ENCODE data around the gene HTR1D.

The HTR1D gene

GRCh38 chr1:23247276-23247675 lies 30.0 kb upstream of the HTR1D start:
- no peaks in the 10 kb centered on the region for H3K9me3 ChIP-seq
- H3K36me3 ChIP-seq, result no peaks in the 10 kb centered on the region
- no peak for TF ChIP-seq CTCF (IDR thresholded peaks at IDR 0.05; ENCODE audit: low read depth, low read length)
- no peaks in the 10 kb centered on the region for H3K4me1 ChIP-seq
- no peaks in the 10 kb centered on the region for H3K27me3 ChIP-seq
- DNase-seq, result no peak
- no peak overlapping the region for H3K4me3 ChIP-seq (ENCODE audit: low read depth, low read length)

- H3K36me3 ChIP-seq, result no peaks in the 10 kb centered on the region
- H3K9me3 ChIP-seq, result no peaks in the 10 kb centered on the region
- no peak for TF ChIP-seq CTCF (IDR thresholded peaks at IDR 0.05; ENCODE audit: low read depth, low read length)
- no peak overlapping the region for H3K4me3 ChIP-seq (ENCODE audit: low read depth, low read length)
- no peaks in the 10 kb centered on the region for H3K27me3 ChIP-seq
- no peak for DNase-seq
- H3K4me1 ChIP-seq, result no peaks in the 10 kb centered on the region
Observed at GRCh38 chr1:23246274-23246673, 29.0 kb upstream of the HTR1D start.

GRCh38 chr1:23244256-23244761 lies 27.0 kb upstream of the HTR1D start:
- Histone ChIP-seq H3K36me3 (no peaks in the 10 kb centered on the region), H3K4me3 (ENCODE audit: low read depth, low read length) (no peak overlapping the region), H3K27me3 (no peaks in the 10 kb centered on the region), H3K9me3 (no peaks in the 10 kb centered on the region), H3K4me1 (no peaks in the 10 kb centered on the region)
- no peak for DNase-seq
- TF ChIP-seq CTCF (IDR thresholded peaks at IDR 0.05; ENCODE audit: low read depth, low read length), result no peak

GRCh38 chr1:23242414-23242813 lies 25.1 kb upstream of the HTR1D start:
- Histone ChIP-seq H3K36me3 (no peaks in the 10 kb centered on the region), H3K4me3 (ENCODE audit: low read depth, low read length) (no peak overlapping the region), H3K9me3 (no peaks in the 10 kb centered on the region), H3K27me3 (no peaks in the 10 kb centered on the region), H3K4me1 (no peaks in the 10 kb centered on the region)
- no peak for DNase-seq
- no peak for TF ChIP-seq CTCF (IDR thresholded peaks at IDR 0.05; ENCODE audit: low read depth, low read length)

GRCh38 chr1:23239638-23240295 lies 22.5 kb upstream of the HTR1D start:
- H3K36me3 ChIP-seq, result no peaks in the 10 kb centered on the region
- no peaks in the 10 kb centered on the region for H3K4me1 ChIP-seq
- no peak overlapping the region for H3K4me3 ChIP-seq (ENCODE audit: low read depth, low read length)
- H3K9me3 ChIP-seq, result no peaks in the 10 kb centered on the region
- H3K27me3 ChIP-seq, result no peaks in the 10 kb centered on the region
- TF ChIP-seq CTCF (IDR thresholded peaks at IDR 0.05; ENCODE audit: low read depth, low read length), result no peak
- DNase-seq, result no peak

- H3K4me1 ChIP-seq, result no peaks in the 10 kb centered on the region
- no peaks in the 10 kb centered on the region for H3K9me3 ChIP-seq
- H3K36me3 ChIP-seq, result no peaks in the 10 kb centered on the region
- H3K27me3 ChIP-seq, result no peaks in the 10 kb centered on the region
- no peak overlapping the region for H3K4me3 ChIP-seq (ENCODE audit: low read depth, low read length)
- no peak for TF ChIP-seq CTCF (IDR thresholded peaks at IDR 0.05; ENCODE audit: low read depth, low read length)
- DNase-seq, result no peak
Observed at GRCh38 chr1:23238565-23238964, 21.3 kb upstream of the HTR1D start.

Measured in BE2C (cell line).